ENCODE results near the gene TBC1D22A. TPM values are rescaled to one million over a fixed set of nuclear protein-coding genes. Genes with fewer than 3 reads are reported as not detected.

TBC1D22A gene
- total and polyA plus RNA-seq, 9 of the 15 experiments (the other 6 are each of a cell fraction or from before 2014, with no cell fraction given), result 0.20 to 11.5 (median 5.2) TPM

DNA sequence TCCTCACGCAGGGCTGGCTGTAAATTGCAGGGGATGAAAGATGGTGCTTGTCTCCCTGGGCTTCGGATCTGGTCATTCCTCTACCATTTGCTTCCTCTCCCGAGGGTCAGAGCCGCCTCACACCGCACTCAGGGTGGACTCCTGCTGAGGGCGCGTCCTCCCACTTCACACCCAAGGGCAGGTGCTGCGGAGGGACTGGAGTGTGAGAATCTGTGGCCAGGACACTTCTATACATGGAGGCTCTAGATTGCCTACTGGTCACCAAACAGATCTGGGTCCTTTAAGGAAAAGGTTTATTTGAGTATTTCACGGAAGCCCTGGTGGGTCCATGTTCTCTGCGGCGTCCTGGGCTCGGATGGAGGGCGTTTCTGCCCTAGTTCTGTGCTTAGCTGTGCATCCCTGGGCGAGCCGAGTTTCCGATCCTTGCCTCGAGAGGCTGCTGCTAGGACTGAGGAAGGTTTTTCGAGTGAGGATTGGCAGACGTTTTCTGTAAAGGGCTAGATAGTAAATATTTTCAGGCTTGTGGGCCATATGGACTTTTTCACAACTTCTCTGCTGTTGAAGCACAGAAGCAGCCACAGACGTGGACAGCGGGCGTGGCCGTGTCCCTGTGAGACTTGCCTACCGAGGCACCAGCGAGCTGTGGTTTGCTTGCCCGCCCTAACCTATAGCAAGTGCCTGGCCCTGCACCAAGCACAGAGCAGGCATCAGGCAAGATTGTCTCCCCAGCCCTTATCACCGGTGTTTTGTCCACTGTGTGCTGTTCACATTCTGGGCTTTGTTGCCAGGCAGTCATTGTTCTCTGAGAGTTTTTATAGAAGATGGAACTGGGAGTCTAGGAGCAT lies 279.0 kb downstream of the TBC1D22A start:
- Histone ChIP-seq H3K9me3 (replicated peaks; ENCODE audit: control insufficient read depth, insufficient read depth, low read depth, low read length) (no peaks in the 10 kb centered on the region), H3K27me3 (ENCODE audit: control insufficient read depth in 2 of 2, insufficient read depth in 2 of 2, low read length in 2 of 2) (no peaks in the 10 kb centered on the region), H3K79me2 (ENCODE audit: control insufficient read depth, insufficient read depth, low read length) (no peaks in the 10 kb centered on the region), H3K9ac (ENCODE audit: insufficient read depth in 1 of 2, low read depth in 2 of 2, low read length in 2 of 2) (no peak overlapping the region), H3K36me3 (ENCODE audit: control insufficient read depth, insufficient read depth, low read length) (no peaks in the 10 kb centered on the region), H3K4me3 (no peak overlapping the region), H3K9me1 (ENCODE audit: control insufficient read depth, insufficient read depth, low read length) (no peaks in the 10 kb centered on the region), H4K20me1 (replicated peaks; ENCODE audit: control insufficient read depth, insufficient read depth, low read length) (0 out of 2 replicates have a peak, but pooled peaks cover 4% of the 10 kb centered on the region), H3K27ac (ENCODE audit: extremely low read depth, low read depth, low read length) (no peak overlapping the region), H3K4me2 (ENCODE audit: insufficient read depth, low read length) (no peak overlapping the region), H3K4me1 (replicated peaks in 1 of 2; ENCODE audit: control insufficient read depth in 2 of 2, insufficient read depth in 2 of 2, low read length in 2 of 2) (peaks cover 0 to 14% of the 10 kb centered on the region in 2 experiments; a peak in 2 of 5 replicates), H2AFZ (ENCODE audit: low read depth, low read length) (no peak overlapping the region)
- DNase-seq (ENCODE audit: extremely low read depth in 1 of 4, low spot score in 3 of 4) (no peak), FAIRE-seq (no peak), ATAC-seq (no peak)
- intact Hi-C loops (cut with micrococcal nuclease), result no loop called here
- BruUV-seq (replicated peaks), result no TSS peak
- ChIA-PET POLR2A (no interaction called here), CTCF (ENCODE audit: low intra/inter-chr PET ratio) (no interaction called here)
- TF ChIP-seq TAL1 (IDR thresholded peaks at IDR 0.05) (no peak), HDAC8 (tag; IDR thresholded peaks at IDR 0.05) (no peak), RBM39 (optimal IDR thresholded peaks at IDR 0.05; ENCODE audit: low read depth, low read length) (no peak), ZNF140 (CRISPR knock-in tag; IDR thresholded peaks at IDR 0.05) (no peak), ETS2 (tag; IDR thresholded peaks at IDR 0.05; ENCODE audit: borderline replicate concordance, poor library complexity, severe bottlenecking) (no peak), ZFPM2 (CRISPR knock-in tag; IDR thresholded peaks at IDR 0.05) (no peak), BRF1 (IDR thresholded peaks at IDR 0.05; ENCODE audit: borderline replicate concordance, extremely low read depth, insufficient read length) (no peak), SRSF9 (IDR thresholded peaks at IDR 0.05; ENCODE audit: borderline replicate concordance, low read depth, low read length) (no peak), ASH1L (IDR thresholded peaks at IDR 0.05; ENCODE audit: borderline replicate concordance, low read depth, partially characterized antibody) (no peak), LARP7 (IDR thresholded peaks at IDR 0.05) (no peak), SAP30 (IDR thresholded peaks at IDR 0.05; ENCODE audit: borderline replicate concordance, insufficient read depth, low read depth, low read length, poor library complexity, severe bottlenecking) (no peak), CHD1 (IDR thresholded peaks at IDR 0.05; ENCODE audit: low read length) (no peak), CAMTA2 (CRISPR knock-in tag; conservative IDR thresholded peaks at IDR 0.05) (no peak), FOS (IDR thresholded peaks at IDR 0.05; ENCODE audit: extremely low read depth, insufficient read length) (no peak)
- TF ChIP-seq, protein P1, sequence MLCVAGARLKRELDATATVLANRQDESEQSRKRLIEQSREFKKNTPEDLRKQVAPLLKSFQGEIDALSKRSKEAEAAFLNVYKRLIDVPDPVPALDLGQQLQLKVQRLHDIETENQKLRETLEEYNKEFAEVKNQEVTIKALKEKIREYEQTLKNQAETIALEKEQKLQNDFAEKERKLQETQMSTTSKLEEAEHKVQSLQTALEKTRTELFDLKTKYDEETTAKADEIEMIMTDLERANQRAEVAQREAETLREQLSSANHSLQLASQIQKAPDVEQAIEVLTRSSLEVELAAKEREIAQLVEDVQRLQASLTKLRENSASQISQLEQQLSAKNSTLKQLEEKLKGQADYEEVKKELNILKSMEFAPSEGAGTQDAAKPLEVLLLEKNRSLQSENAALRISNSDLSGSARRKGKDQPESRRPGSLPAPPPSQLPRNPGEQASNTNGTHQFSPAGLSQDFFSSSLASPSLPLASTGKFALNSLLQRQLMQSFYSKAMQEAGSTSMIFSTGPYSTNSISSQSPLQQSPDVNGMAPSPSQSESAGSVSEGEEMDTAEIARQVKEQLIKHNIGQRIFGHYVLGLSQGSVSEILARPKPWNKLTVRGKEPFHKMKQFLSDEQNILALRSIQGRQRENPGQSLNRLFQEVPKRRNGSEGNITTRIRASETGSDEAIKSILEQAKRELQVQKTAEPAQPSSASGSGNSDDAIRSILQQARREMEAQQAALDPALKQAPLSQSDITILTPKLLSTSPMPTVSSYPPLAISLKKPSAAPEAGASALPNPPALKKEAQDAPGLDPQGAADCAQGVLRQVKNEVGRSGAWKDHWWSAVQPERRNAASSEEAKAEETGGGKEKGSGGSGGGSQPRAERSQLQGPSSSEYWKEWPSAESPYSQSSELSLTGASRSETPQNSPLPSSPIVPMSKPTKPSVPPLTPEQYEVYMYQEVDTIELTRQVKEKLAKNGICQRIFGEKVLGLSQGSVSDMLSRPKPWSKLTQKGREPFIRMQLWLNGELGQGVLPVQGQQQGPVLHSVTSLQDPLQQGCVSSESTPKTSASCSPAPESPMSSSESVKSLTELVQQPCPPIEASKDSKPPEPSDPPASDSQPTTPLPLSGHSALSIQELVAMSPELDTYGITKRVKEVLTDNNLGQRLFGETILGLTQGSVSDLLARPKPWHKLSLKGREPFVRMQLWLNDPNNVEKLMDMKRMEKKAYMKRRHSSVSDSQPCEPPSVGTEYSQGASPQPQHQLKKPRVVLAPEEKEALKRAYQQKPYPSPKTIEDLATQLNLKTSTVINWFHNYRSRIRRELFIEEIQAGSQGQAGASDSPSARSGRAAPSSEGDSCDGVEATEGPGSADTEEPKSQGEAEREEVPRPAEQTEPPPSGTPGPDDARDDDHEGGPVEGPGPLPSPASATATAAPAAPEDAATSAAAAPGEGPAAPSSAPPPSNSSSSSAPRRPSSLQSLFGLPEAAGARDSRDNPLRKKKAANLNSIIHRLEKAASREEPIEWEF (CRISPR knock-in tag; IDR thresholded peaks at IDR 0.05), result no peak
- TF ChIP-seq, protein P2, sequence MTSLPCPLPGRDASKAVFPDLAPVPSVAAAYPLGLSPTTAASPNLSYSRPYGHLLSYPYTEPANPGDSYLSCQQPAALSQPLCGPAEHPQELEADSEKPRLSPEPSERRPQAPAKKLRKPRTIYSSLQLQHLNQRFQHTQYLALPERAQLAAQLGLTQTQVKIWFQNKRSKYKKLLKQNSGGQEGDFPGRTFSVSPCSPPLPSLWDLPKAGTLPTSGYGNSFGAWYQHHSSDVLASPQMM (CRISPR knock-in tag; IDR thresholded peaks at IDR 0.05), result no peak
- in situ Hi-C loops (cut with MboI), result no loop called here
- WGBS (ENCODE audit: insufficient coverage, low coverage, missing lambda C conversion rate), result 61% methylated on average over 14 of the region's 27 CpGs

Measured in K562 (cell line).